ENCODE results near the gene APOO.

The APOO gene

GRCh38 chrX:23797371-23798128 lies 110.2 kb downstream of the APOO start:
- H4K12ac ChIP-seq (ENCODE audit: low read depth, low read length) = no peak overlapping the region
- peaks cover 3 to 5% of the 10 kb centered on the region in 2 experiments for H3K4me1 ChIP-seq (ENCODE audit: control insufficient read depth in 1 of 2, insufficient read depth in 2 of 2, low read length in 2 of 2)
- peak; percentile 49 to 76 for DNase-seq
- no peak overlapping the region for H3K4me3 ChIP-seq (ENCODE audit: low read depth, low read length)
- no peak overlapping the region for H4K8ac ChIP-seq (ENCODE audit: low read depth, low read length)
- no peak overlapping the region for H3K18ac ChIP-seq (ENCODE audit: low read length)
- no peaks in the 10 kb centered on the region for H3K27me3 ChIP-seq (ENCODE audit: insufficient read depth, low read length)
- no peak overlapping the region for H3K4me2 ChIP-seq (ENCODE audit: low read length)
- no peak overlapping the region for H2AK5ac ChIP-seq (ENCODE audit: low read length)
- no peak overlapping the region for H2AFZ ChIP-seq (ENCODE audit: insufficient read depth, low read length, poor library complexity)
- no peaks in the 10 kb centered on the region for H3K79me2 ChIP-seq (ENCODE audit: control insufficient read depth, insufficient read depth, low read length, poor library complexity)
- no peaks in the 10 kb centered on the region for H3K9me3 ChIP-seq (ENCODE audit: insufficient read depth, low read depth, low read length)
- no peak overlapping the region for H4K91ac ChIP-seq (ENCODE audit: low read depth, low read length)
- H3K4ac ChIP-seq (ENCODE audit: low read depth, low read length) = no peak overlapping the region
- H3K27ac ChIP-seq (ENCODE audit: low read depth, low read length) = peak overlapping the region; percentile 27
- H3K79me1 ChIP-seq (ENCODE audit: low read length) = no peaks in the 10 kb centered on the region
- no peak overlapping the region for H2BK120ac ChIP-seq (ENCODE audit: insufficient read depth, low read length, poor library complexity)
- H2BK12ac ChIP-seq (ENCODE audit: low read length) = no peak overlapping the region
- H3K14ac ChIP-seq (ENCODE audit: low read length) = no peak overlapping the region
- H3K36me3 ChIP-seq (ENCODE audit: control insufficient read depth in 1 of 2, insufficient read depth in 2 of 2, low read length in 2 of 2) = no peaks in the 10 kb centered on the region
- no peak overlapping the region for H3K23ac ChIP-seq (ENCODE audit: low read length)
- no peak overlapping the region for H2BK5ac ChIP-seq (ENCODE audit: low read depth, low read length, poor library complexity)
- WGBS (ENCODE audit: extremely low coverage, insufficient coverage, insufficient read length) = no CpG with 5 or more reads among the region's 12 CpGs
- no peak overlapping the region for H3K9ac ChIP-seq (ENCODE audit: low read length)

DNA sequence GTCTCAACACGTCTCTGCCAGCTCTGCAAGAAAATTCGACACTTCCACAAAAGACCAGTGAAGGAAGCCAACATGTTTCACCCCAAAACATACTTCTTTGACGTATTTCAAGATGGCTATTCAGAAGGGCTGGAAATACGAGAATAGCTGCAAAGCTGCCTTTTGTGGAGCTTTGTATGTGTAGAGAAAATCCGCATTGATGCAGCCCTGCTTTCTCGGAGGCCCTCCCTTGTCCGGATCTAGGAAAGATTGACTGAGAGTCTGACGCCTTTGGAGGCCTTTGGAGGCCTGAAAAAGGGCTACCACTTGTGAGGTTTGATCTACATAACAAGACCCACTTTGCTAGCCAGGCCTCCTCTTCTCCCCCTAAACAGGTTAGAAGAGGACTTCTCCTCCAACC lies 112.5 kb downstream of the APOO start:
- Histone ChIP-seq H3K27me3 (ENCODE audit: insufficient read depth, low read length) (no peaks in the 10 kb centered on the region), H2BK12ac (ENCODE audit: low read length) (no peak overlapping the region), H2BK120ac (ENCODE audit: insufficient read depth, low read length, poor library complexity) (no peak overlapping the region), H3K14ac (ENCODE audit: low read length) (no peak overlapping the region), H3K4me3 (ENCODE audit: low read depth, low read length) (no peak overlapping the region), H3K79me1 (ENCODE audit: low read length) (no peaks in the 10 kb centered on the region), H3K79me2 (ENCODE audit: control insufficient read depth, insufficient read depth, low read length, poor library complexity) (no peaks in the 10 kb centered on the region), H3K27ac (ENCODE audit: low read depth, low read length) (no peak overlapping the region), H3K36me3 (ENCODE audit: control insufficient read depth in 1 of 2, insufficient read depth in 2 of 2, low read length in 2 of 2) (no peaks in the 10 kb centered on the region), H3K9ac (ENCODE audit: low read length) (no peak overlapping the region), H3K4me1 (ENCODE audit: control insufficient read depth in 1 of 2, insufficient read depth in 2 of 2, low read length in 2 of 2) (peaks cover 3 to 5% of the 10 kb centered on the region in 2 experiments), H3K4me2 (ENCODE audit: low read length) (no peak overlapping the region), H4K12ac (ENCODE audit: low read depth, low read length) (no peak overlapping the region), H3K9me3 (ENCODE audit: insufficient read depth, low read depth, low read length) (no peaks in the 10 kb centered on the region), H4K91ac (ENCODE audit: low read depth, low read length) (no peak overlapping the region), H3K4ac (ENCODE audit: low read depth, low read length) (no peak overlapping the region), H2BK5ac (ENCODE audit: low read depth, low read length, poor library complexity) (no peak overlapping the region), H2AFZ (ENCODE audit: insufficient read depth, low read length, poor library complexity) (no peak overlapping the region), H3K18ac (ENCODE audit: low read length) (no peak overlapping the region), H4K8ac (ENCODE audit: low read depth, low read length) (no peak overlapping the region), H3K23ac (ENCODE audit: low read length) (no peak overlapping the region), H2AK5ac (ENCODE audit: low read length) (no peak overlapping the region)
- WGBS (ENCODE audit: extremely low coverage, insufficient coverage, insufficient read length) = no CpG with 5 or more reads among the region's 8 CpGs
- DNase-seq = no peak

DNA sequence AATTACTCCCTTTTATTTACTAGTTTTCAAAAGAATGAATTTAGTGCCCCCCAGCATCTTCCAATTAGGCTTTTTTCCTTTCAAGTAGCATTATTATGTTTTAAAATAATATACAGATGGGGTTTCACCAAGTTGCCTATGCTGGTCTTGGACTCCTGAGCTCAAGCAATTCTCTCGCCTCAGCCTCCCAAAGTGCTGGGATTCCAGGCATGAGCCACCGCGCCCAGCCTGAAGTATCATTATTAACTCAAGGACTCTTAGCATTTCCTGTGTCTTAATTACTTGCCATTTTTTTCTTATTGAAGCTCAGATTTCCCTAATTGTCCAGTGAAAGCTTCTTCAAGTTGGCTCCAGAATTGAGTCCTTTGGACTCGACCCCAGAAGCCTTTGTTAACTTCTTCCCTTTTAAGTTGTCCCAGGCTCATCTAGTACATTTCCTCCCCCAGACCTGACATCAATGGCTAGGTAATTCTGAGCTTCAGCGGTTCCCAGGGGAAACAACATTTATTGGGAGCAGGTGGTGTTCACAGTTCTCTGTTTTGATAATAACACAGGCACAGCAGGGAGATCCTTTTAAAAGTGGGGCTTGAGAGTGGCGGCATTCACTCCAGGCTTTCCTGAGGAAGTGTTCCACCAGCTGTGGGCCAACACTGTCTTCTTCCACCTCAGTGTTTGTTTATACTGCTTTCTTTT lies 114.7 kb downstream of the APOO start:
- Histone ChIP-seq H2BK120ac (ENCODE audit: insufficient read depth, low read length, poor library complexity) (no peak overlapping the region), H3K79me1 (ENCODE audit: low read length) (no peaks in the 10 kb centered on the region), H2AFZ (ENCODE audit: insufficient read depth, low read length, poor library complexity) (no peak overlapping the region), H4K12ac (ENCODE audit: low read depth, low read length) (no peak overlapping the region), H2BK5ac (ENCODE audit: low read depth, low read length, poor library complexity) (no peak overlapping the region), H3K9me3 (ENCODE audit: insufficient read depth, low read depth, low read length) (no peaks in the 10 kb centered on the region), H3K23ac (ENCODE audit: low read length) (no peak overlapping the region), H3K27ac (ENCODE audit: low read depth, low read length) (no peak overlapping the region), H2BK12ac (ENCODE audit: low read length) (no peak overlapping the region), H4K91ac (ENCODE audit: low read depth, low read length) (no peak overlapping the region), H3K14ac (ENCODE audit: low read length) (no peak overlapping the region), H3K4me2 (ENCODE audit: low read length) (no peak overlapping the region), H4K8ac (ENCODE audit: low read depth, low read length) (no peak overlapping the region), H3K36me3 (ENCODE audit: control insufficient read depth in 1 of 2, insufficient read depth in 2 of 2, low read length in 2 of 2) (no peaks in the 10 kb centered on the region), H3K18ac (ENCODE audit: low read length) (no peak overlapping the region), H3K27me3 (ENCODE audit: insufficient read depth, low read length) (no peaks in the 10 kb centered on the region), H2AK5ac (ENCODE audit: low read length) (no peak overlapping the region), H3K4me1 (ENCODE audit: control insufficient read depth in 1 of 2, insufficient read depth in 2 of 2, low read length in 2 of 2) (peaks cover 3 to 5% of the 10 kb centered on the region in 2 experiments), H3K9ac (ENCODE audit: low read length) (no peak overlapping the region), H3K79me2 (ENCODE audit: control insufficient read depth, insufficient read depth, low read length, poor library complexity) (no peaks in the 10 kb centered on the region), H3K4me3 (ENCODE audit: low read depth, low read length) (no peak overlapping the region), H3K4ac (ENCODE audit: low read depth, low read length) (no peak overlapping the region)
- no peak for DNase-seq
- no CpG with 5 or more reads among the region's 6 CpGs for WGBS (ENCODE audit: extremely low coverage, insufficient coverage, insufficient read length)

DNA sequence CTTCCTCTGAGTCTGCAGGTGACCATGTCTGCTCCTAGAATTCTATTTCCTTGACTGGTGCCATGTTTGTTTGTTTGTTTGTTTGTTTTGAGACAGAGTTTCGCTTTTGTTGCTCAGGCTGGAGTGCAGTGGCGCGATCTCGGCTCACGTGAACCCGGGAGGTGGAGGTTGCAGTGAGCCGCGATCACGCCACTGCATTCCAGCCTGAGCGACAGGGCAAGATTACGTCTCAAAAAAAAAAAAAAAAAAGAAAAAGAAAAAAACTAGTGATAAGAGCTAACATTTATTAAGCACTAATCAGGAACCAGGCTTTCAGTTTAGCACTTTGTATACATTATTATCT lies 117.6 kb downstream of the APOO start:
- no CpG with 5 or more reads among the region's 11 CpGs for WGBS (ENCODE audit: extremely low coverage, insufficient coverage, insufficient read length)
- Histone ChIP-seq H3K4ac (ENCODE audit: low read depth, low read length) (no peak overlapping the region), H3K14ac (ENCODE audit: low read length) (no peak overlapping the region), H4K91ac (ENCODE audit: low read depth, low read length) (no peak overlapping the region), H4K8ac (ENCODE audit: low read depth, low read length) (no peak overlapping the region), H2AFZ (ENCODE audit: insufficient read depth, low read length, poor library complexity) (no peak overlapping the region), H3K18ac (ENCODE audit: low read length) (no peak overlapping the region), H3K9ac (ENCODE audit: low read length) (no peak overlapping the region), H2BK120ac (ENCODE audit: insufficient read depth, low read length, poor library complexity) (no peak overlapping the region), H3K79me2 (ENCODE audit: control insufficient read depth, insufficient read depth, low read length, poor library complexity) (no peaks in the 10 kb centered on the region), H3K36me3 (ENCODE audit: control insufficient read depth in 1 of 2, insufficient read depth in 2 of 2, low read length in 2 of 2) (no peaks in the 10 kb centered on the region), H3K27ac (ENCODE audit: low read depth, low read length) (no peak overlapping the region), H3K4me1 (ENCODE audit: control insufficient read depth in 1 of 2, insufficient read depth in 2 of 2, low read length in 2 of 2) (no peaks in the 10 kb centered on the region), H3K79me1 (ENCODE audit: low read length) (no peaks in the 10 kb centered on the region), H3K9me3 (ENCODE audit: insufficient read depth, low read depth, low read length) (no peaks in the 10 kb centered on the region), H2BK12ac (ENCODE audit: low read length) (no peak overlapping the region), H3K23ac (ENCODE audit: low read length) (no peak overlapping the region), H3K4me2 (ENCODE audit: low read length) (no peak overlapping the region), H4K12ac (ENCODE audit: low read depth, low read length) (no peak overlapping the region), H2BK5ac (ENCODE audit: low read depth, low read length, poor library complexity) (no peak overlapping the region), H3K27me3 (ENCODE audit: insufficient read depth, low read length) (no peaks in the 10 kb centered on the region), H2AK5ac (ENCODE audit: low read length) (no peak overlapping the region), H3K4me3 (ENCODE audit: low read depth, low read length) (no peak overlapping the region)
- DNase-seq = no peak
